H9 (cell line): Measurements from ENCODE around the gene GSX2. TPM values are rescaled to one million over a fixed set of nuclear protein-coding genes. Genes with fewer than 3 reads are reported as not detected.
"Not testable (repeated sequence)": the region's sequence is repeated elsewhere in the genome, so short reads cannot be mapped to it uniquely, and the experiment has no call there.

Experiments used
- DNase-seq: peaks from one replicate; pipeline ENCODE4 v3.0.0-alpha.2; 2017
- H2AFZ ChIP-seq: one replicate; pipeline ENCODE4 v1.6.1; 2013; ENCODE audit warnings: mild to moderate bottlenecking, low read length, control low read depth, moderate library complexity
- H2AK5ac ChIP-seq: 2 replicates; pipeline ENCODE4 v1.6.1; 2013; ENCODE audit warnings: low read length, control low read depth, mixed read lengths; ENCODE audit not compliant: insufficient read length
- H2BK120ac ChIP-seq: one replicate; pipeline ENCODE4 v1.6.1; 2013; ENCODE audit warnings: low read depth, mild to moderate bottlenecking, low read length, control low read depth, inconsistent platforms; ENCODE audit not compliant: poor library complexity, severe bottlenecking
- H2BK12ac ChIP-seq: 2 replicates; pipeline ENCODE4 v1.6.1; 2013; ENCODE audit warnings: low read length, control low read depth, mixed read lengths, low read depth; ENCODE audit not compliant: insufficient read length
- H2BK15ac ChIP-seq: 2 replicates; pipeline ENCODE4 v1.6.1; 2013; ENCODE audit warnings: low read depth, low read length, control low read depth
- H2BK20ac ChIP-seq: one replicate; pipeline ENCODE4 v1.6.1; 2013; ENCODE audit warnings: low read depth, mild to moderate bottlenecking, low read length, control low read depth, inconsistent platforms; ENCODE audit not compliant: poor library complexity, severe bottlenecking
- H2BK5ac ChIP-seq: 2 replicates; pipeline ENCODE4 v1.6.1; 2013; ENCODE audit warnings: low read length, control low read depth, mixed read lengths; ENCODE audit not compliant: insufficient read length
- H3K14ac ChIP-seq: 2 replicates; pipeline ENCODE4 v1.6.1; 2013; ENCODE audit warnings: low read length, control low read depth; ENCODE audit not compliant: insufficient read depth
- H3K18ac ChIP-seq: 2 replicates; pipeline ENCODE4 v1.6.1; 2013; ENCODE audit warnings: low read depth, mild to moderate bottlenecking, mixed read lengths, low read length, control low read depth; ENCODE audit not compliant: insufficient read length
- H3K23ac ChIP-seq: 2 replicates; pipeline ENCODE4 v1.6.1; 2013; ENCODE audit warnings: low read length, control low read depth, mixed read lengths, low read depth; ENCODE audit not compliant: insufficient read length
- H3K23me2 ChIP-seq: 2 replicates; pipeline ENCODE4 v1.6.1; 2013; ENCODE audit warnings: low read depth, mild to moderate bottlenecking, mixed read lengths, low read length, control low read depth; ENCODE audit not compliant: insufficient read length, poor library complexity, severe bottlenecking
- H3K27ac ChIP-seq: 2 replicates; pipeline ENCODE4 v1.5.1; 2013; ENCODE audit warnings: low read length, control low read depth, mixed read lengths, low read depth; ENCODE audit not compliant: insufficient read length
- H3K27me3 ChIP-seq: 2 replicates; pipeline ENCODE4 v1.6.1; 2013; ENCODE audit warnings: low read length, control low read depth, inconsistent platforms; ENCODE audit not compliant: insufficient read depth
- H3K4ac ChIP-seq: 2 replicates; pipeline ENCODE4 v1.6.1; 2013; ENCODE audit warnings: low read depth, mild to moderate bottlenecking, control low read depth, inconsistent platforms, low read length, moderate library complexity
- H3K4me1 ChIP-seq: 2 replicates; pipeline ENCODE4 v1.6.1; 2013; ENCODE audit warnings: low read length, control low read depth, inconsistent platforms; ENCODE audit not compliant: insufficient read depth
- H3K4me2 ChIP-seq: 2 replicates; pipeline ENCODE4 v1.6.1; 2013; ENCODE audit warnings: low read length, control low read depth, mixed read lengths; ENCODE audit not compliant: insufficient read length, insufficient read depth
- H3K56ac ChIP-seq: 2 replicates; pipeline ENCODE4 v1.6.1; 2013; ENCODE audit warnings: low read depth, mild to moderate bottlenecking, mixed read lengths, low read length, control low read depth; ENCODE audit not compliant: insufficient read length
- H3K79me1 ChIP-seq: 2 replicates; pipeline ENCODE4 v1.6.1; 2013; ENCODE audit warnings: low read depth, mild to moderate bottlenecking, moderate library complexity, low read length, control low read depth, inconsistent platforms; ENCODE audit not compliant: insufficient read depth, poor library complexity, severe bottlenecking
- H3K79me2 ChIP-seq: 2 replicates; pipeline ENCODE4 v1.6.1; 2013; ENCODE audit warnings: low read length, control low read depth, inconsistent platforms; ENCODE audit not compliant: insufficient read depth
- H3K9ac ChIP-seq: 2 replicates; pipeline ENCODE4 v1.6.1; 2013; ENCODE audit warnings: low read length, control low read depth, mixed read lengths; ENCODE audit not compliant: insufficient read length; ENCODE audit errors: extremely low read depth
- H3K9me3 ChIP-seq: one replicate; pipeline ENCODE4 v1.6.1; 2013; ENCODE audit warnings: low read depth, low read length, inconsistent platforms; ENCODE audit not compliant: control insufficient read depth
- H3T11ph ChIP-seq: one replicate; pipeline ENCODE4 v1.6.1; 2013; ENCODE audit warnings: mild to moderate bottlenecking, low read length, control low read depth, inconsistent platforms
- H4K20me1 ChIP-seq: one replicate; pipeline ENCODE4 v1.6.1; 2013; ENCODE audit not compliant: control insufficient read depth, insufficient read length, insufficient read depth
- H4K5ac ChIP-seq: 2 replicates; pipeline ENCODE4 v1.6.1; 2013; ENCODE audit warnings: low read depth, mild to moderate bottlenecking, mixed read lengths, low read length, control low read depth; ENCODE audit not compliant: insufficient read length
- H4K8ac ChIP-seq: replicated peaks from 2 replicates; pipeline ENCODE4 v1.6.1; 2013; ENCODE audit warnings: low read length, control low read depth, mixed read lengths, low read depth; ENCODE audit not compliant: insufficient read length
- H4K91ac ChIP-seq: 2 replicates; pipeline ENCODE4 v1.6.1; 2013; ENCODE audit warnings: low read depth, mild to moderate bottlenecking, moderate library complexity, mixed read lengths, low read length, control low read depth; ENCODE audit not compliant: insufficient read length
- H3K27ac Mint-ChIP-seq, 3 experiments: 2 replicates in 2 of 3; 3 replicates in 1 of 3; pipeline ENCODE4 v1.8.0; 2020 to 2021; ENCODE audit warnings: mixed read lengths in 3 of 3, mild to moderate bottlenecking in 1 of 3, moderate library complexity in 1 of 3
- H3K27me3 Mint-ChIP-seq: 2 replicates; pipeline ENCODE4 v1.8.0; 2021; ENCODE audit warnings: low read depth, mild to moderate bottlenecking, moderate library complexity, mixed read lengths
- H3K36me3 Mint-ChIP-seq, 3 experiments: 2 replicates in 2 of 3; 3 replicates in 1 of 3; pipeline ENCODE4 v1.8.0; 2020 to 2021; ENCODE audit warnings: low read depth in 3 of 3, mixed read lengths in 3 of 3; ENCODE audit not compliant: insufficient read depth in 1 of 3
- H3K4me1 Mint-ChIP-seq, 2 experiments: 2 replicates each; pipeline ENCODE4 v1.8.0; 2020; ENCODE audit warnings: mixed read lengths in 2 of 2
- H3K4me3 Mint-ChIP-seq, 2 experiments: 2 replicates in 1 of 2; 3 replicates in 1 of 2; pipeline ENCODE4 v1.8.0; 2020 to 2021; ENCODE audit warnings: mild to moderate bottlenecking in 2 of 2, mixed read lengths in 2 of 2, moderate library complexity in 1 of 2
- H3K9me3 Mint-ChIP-seq, 2 experiments: 2 replicates in 1 of 2; 3 replicates in 1 of 2; pipeline ENCODE4 v1.8.0; 2020; ENCODE audit warnings: mild to moderate bottlenecking in 2 of 2, mixed read lengths in 2 of 2, moderate library complexity in 1 of 2
- WGBS: extraction: QIAGEN DNeasy Blood & Tissue Kit; methylation state at CpG from one replicate; pipeline ENCODE4 v1.1.7; 2013; ENCODE audit warnings: missing lambda C conversion rate, low lambda C conversion rate, mixed read lengths; ENCODE audit not compliant: insufficient read length; ENCODE audit errors: extremely low coverage; 5-methylcytosine and 5-hydroxymethylcytosine counted together
- total RNA-seq: library from RNA; stranded (reverse); gene quantifications from 2 replicates; pipeline ENCODE4 v1.2.1, GENCODE V29; 2021
- TF ChIP-seq, protein P1 (sequence below): fragments of 200-600 bp; sonication (generic); conservative IDR thresholded peaks from 3 replicates; pipeline ENCODE4 v1.8.0; 2021; ENCODE audit warnings: antibody characterized with exemption, mild to moderate bottlenecking

GSX2 gene
- total RNA-seq, 1 experiment from 2014 or later, result not detected

DNA sequence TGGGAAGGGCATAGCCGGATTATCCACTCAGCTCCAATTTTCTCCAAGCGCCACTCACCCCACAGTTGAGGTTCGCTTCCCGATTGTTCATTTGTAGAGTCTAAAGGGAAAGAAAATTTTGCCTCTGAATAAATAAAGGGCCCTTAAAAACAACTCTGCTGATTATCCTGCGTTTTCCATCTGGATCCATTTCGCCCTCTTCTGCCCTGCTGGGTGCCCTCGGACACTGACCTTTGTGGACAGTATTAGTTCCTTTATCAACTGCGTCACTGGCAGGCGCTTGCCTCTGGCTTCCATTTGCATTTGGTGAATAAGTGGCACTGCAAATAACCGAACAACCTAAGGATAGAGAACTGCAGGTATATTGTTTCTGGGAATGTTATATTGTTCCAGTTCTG is 10.1 kb downstream of the GSX2 start:
- Mint-ChIP-seq H3K9me3 (no peaks in the 10 kb centered on the region; a peak in 1 of 5 replicates), H3K27me3 (peaks cover 88% of the 10 kb centered on the region), H3K36me3 (no peaks in the 10 kb centered on the region), H3K27ac (no peak overlapping the region), H3K4me3 (peak overlapping the region; percentile 35 to 74), H3K4me1 (peaks cover 35 to 41% of the 10 kb centered on the region in 2 experiments)
- Histone ChIP-seq H3K27ac (no peak overlapping the region), H3K79me2 (no peaks in the 10 kb centered on the region), H3K23ac (no peak overlapping the region), H3K18ac (peak overlapping the region; percentile 59), H3K23me2 (peaks cover 17% of the 10 kb centered on the region), H3K9me3 (no peaks in the 10 kb centered on the region), H3K14ac (0 out of 2 replicates have a peak overlapping the region, but pooled peaks have one; percentile 71), H4K91ac (no peak overlapping the region), H3T11ph (no peak overlapping the region), H4K8ac (no peak overlapping the region), H3K4me2 (peak overlapping the region; percentile 81), H2AFZ (no peak overlapping the region), H3K56ac (no peak overlapping the region), H3K79me1 (no peaks in the 10 kb centered on the region), H3K9ac (no peak overlapping the region), H2BK5ac (no peak overlapping the region), H3K4ac (no peak overlapping the region), H2BK120ac (no peak overlapping the region), H4K20me1 (no peaks in the 10 kb centered on the region), H3K4me1 (no peaks in the 10 kb centered on the region; the same call in 1 of the 2 replicates), H2BK20ac (no peak overlapping the region), H3K27me3 (peaks cover 33% of the 10 kb centered on the region), H2BK15ac (no peak overlapping the region), H2BK12ac (no peak overlapping the region), H2AK5ac (no peak overlapping the region), H4K5ac (no peak overlapping the region)
- DNase-seq, result no peak
- WGBS, result no CpG with 5 or more reads among the region's 10 CpGs
- TF ChIP-seq, protein P1, sequence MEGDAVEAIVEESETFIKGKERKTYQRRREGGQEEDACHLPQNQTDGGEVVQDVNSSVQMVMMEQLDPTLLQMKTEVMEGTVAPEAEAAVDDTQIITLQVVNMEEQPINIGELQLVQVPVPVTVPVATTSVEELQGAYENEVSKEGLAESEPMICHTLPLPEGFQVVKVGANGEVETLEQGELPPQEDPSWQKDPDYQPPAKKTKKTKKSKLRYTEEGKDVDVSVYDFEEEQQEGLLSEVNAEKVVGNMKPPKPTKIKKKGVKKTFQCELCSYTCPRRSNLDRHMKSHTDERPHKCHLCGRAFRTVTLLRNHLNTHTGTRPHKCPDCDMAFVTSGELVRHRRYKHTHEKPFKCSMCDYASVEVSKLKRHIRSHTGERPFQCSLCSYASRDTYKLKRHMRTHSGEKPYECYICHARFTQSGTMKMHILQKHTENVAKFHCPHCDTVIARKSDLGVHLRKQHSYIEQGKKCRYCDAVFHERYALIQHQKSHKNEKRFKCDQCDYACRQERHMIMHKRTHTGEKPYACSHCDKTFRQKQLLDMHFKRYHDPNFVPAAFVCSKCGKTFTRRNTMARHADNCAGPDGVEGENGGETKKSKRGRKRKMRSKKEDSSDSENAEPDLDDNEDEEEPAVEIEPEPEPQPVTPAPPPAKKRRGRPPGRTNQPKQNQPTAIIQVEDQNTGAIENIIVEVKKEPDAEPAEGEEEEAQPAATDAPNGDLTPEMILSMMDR, result no peak

DNA sequence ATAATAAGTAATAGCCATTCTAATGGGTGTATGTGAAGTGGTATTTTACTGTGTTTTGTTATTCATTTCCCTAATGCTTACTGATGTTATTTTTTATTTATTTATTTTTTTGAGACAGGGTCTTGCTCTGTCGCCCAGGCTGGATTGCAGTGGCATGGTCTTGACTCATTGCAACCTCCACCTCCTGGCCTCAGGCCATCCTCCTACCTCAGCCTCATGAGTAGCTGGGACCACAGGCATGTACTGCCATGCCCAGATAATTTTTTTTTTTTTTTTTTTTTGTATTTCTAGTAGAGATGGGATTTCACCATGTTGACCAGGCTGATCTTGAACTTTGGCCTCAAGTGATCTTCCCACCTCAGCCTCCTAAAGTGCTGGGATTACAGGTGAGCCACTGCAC is 13.2 kb downstream of the GSX2 start:
- H3K23ac ChIP-seq, H3K4me1 ChIP-seq, H3K79me1 ChIP-seq, H2BK20ac ChIP-seq, H3K4me2 ChIP-seq, H2AK5ac ChIP-seq, H3T11ph ChIP-seq, H2AFZ ChIP-seq, H3K18ac ChIP-seq, H3K27ac Mint-ChIP-seq, H3K14ac ChIP-seq, H2BK120ac ChIP-seq, H3K4me3 Mint-ChIP-seq, H2BK5ac ChIP-seq, H2BK15ac ChIP-seq, H3K36me3 Mint-ChIP-seq, H3K4ac ChIP-seq, H4K8ac ChIP-seq, H4K91ac ChIP-seq, H3K79me2 ChIP-seq, H3K9me3 Mint-ChIP-seq, H3K56ac ChIP-seq, H3K9me3 ChIP-seq, H2BK12ac ChIP-seq, H3K9ac ChIP-seq, DNase-seq, H4K5ac ChIP-seq, H3K27ac ChIP-seq, H4K20me1 ChIP-seq: not testable (repeated sequence)
- no CpG with 5 or more reads among the region's 1 CpG for WGBS
- Histone ChIP-seq H3K27me3 (peaks cover 20% of the 10 kb centered on the region), H3K23me2 (peaks cover 13% of the 10 kb centered on the region)
- Mint-ChIP-seq H3K27me3 (peaks cover 56% of the 10 kb centered on the region), H3K4me1 (peaks cover 20 to 21% of the 10 kb centered on the region in 2 experiments)
